NB4 (cell line): ENCODE results near the gene CCDC124.

ENCODE experiments used
- DNase-seq: peaks from one replicate; pipeline ENCODE4 v3.0.0; 2010; ENCODE audit warnings: low read depth
- H3K4me3 ChIP-seq: one replicate; pipeline ENCODE4 v1.5.1; 2011; ENCODE audit warnings: mild to moderate bottlenecking, low read depth, low read length, moderate library complexity
- MYC ChIP-seq: IDR thresholded peaks from 2 replicates; pipeline ENCODE4 v1.6.1; 2011; ENCODE audit warnings: low read depth, low read length
- POLR2A ChIP-seq: IDR thresholded peaks from 2 replicates; pipeline ENCODE4 v1.6.1; 2011; ENCODE audit warnings: mild to moderate bottlenecking; ENCODE audit not compliant: insufficient read length; ENCODE audit errors: extremely low read depth
- TF ChIP-seq, protein P1 (sequence below): IDR thresholded peaks from one replicate; pipeline ENCODE4 v1.5.1; 2012; ENCODE audit warnings: low read depth, low read length
- TF ChIP-seq, protein P2 (sequence below): IDR thresholded peaks from 2 replicates; pipeline ENCODE4 v1.6.1; 2011; ENCODE audit warnings: low read depth, low read length

The CCDC124 gene

GRCh38 chr19:17920527-17920926 is 12.3 kb upstream of the CCDC124 start:
- TF ChIP-seq, protein P1, sequence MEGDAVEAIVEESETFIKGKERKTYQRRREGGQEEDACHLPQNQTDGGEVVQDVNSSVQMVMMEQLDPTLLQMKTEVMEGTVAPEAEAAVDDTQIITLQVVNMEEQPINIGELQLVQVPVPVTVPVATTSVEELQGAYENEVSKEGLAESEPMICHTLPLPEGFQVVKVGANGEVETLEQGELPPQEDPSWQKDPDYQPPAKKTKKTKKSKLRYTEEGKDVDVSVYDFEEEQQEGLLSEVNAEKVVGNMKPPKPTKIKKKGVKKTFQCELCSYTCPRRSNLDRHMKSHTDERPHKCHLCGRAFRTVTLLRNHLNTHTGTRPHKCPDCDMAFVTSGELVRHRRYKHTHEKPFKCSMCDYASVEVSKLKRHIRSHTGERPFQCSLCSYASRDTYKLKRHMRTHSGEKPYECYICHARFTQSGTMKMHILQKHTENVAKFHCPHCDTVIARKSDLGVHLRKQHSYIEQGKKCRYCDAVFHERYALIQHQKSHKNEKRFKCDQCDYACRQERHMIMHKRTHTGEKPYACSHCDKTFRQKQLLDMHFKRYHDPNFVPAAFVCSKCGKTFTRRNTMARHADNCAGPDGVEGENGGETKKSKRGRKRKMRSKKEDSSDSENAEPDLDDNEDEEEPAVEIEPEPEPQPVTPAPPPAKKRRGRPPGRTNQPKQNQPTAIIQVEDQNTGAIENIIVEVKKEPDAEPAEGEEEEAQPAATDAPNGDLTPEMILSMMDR: no peak
- TF ChIP-seq, protein P2, sequence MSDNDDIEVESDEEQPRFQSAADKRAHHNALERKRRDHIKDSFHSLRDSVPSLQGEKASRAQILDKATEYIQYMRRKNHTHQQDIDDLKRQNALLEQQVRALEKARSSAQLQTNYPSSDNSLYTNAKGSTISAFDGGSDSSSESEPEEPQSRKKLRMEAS: no peak
- TF ChIP-seq POLR2A (no peak), MYC (no peak)
- no peak overlapping the region for H3K4me3 ChIP-seq
- DNase-seq: no peak

DNA sequence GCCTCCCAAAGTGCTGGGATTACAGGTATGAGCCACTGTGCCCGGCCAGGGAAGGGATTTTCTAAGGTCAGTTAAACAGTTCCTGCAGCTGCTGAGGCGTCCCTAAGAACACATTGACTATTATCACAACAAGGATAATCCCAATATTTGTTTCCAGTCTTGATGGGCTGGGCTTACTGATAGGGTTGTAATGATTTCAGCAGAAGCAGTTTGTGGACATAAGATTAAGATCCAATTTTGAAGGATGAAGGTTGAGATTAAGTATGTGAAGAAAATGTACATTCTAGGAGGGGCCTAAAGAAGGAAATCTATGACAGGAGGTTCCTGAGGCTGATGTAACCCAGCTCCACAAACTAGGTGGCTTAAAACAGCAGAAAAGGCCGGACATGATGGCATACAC is 10.7 kb upstream of the CCDC124 start:
- no peak for DNase-seq
- no peak for TF ChIP-seq MYC
- TF ChIP-seq, protein P2: no peak
- no peak for TF ChIP-seq POLR2A
- TF ChIP-seq, protein P1: no peak
- H3K4me3 ChIP-seq: no peak overlapping the region

DNA sequence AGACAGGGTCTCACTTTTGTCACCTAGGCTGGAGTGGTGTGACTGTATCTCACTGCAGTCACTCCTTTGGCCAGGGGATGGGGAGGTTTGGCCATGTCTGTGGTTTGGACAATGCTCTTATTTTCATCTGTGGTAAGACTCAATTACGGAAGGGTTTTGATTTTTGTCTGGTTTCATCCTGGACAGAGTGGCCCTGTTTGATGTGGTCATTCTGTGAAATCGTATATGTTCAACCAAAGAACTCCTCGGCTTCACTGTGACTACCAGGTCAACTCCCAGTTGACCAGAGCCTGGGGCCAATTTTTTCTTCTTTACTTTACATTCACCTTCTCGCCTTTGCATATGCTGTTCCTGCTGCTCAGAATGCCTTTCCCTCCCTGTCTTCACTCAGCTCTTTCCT is 6.8 kb upstream of the CCDC124 start:
- no peak for DNase-seq
- TF ChIP-seq POLR2A (no peak), MYC (no peak)
- TF ChIP-seq, protein P2: no peak
- TF ChIP-seq, protein P1: no peak
- no peak overlapping the region for H3K4me3 ChIP-seq

- no peak overlapping the region for H3K4me3 ChIP-seq
- DNase-seq: no peak
- TF ChIP-seq, protein P1: no peak
Observed at GRCh38 chr19:17929056-17929455, 3.8 kb upstream of the CCDC124 start.

GRCh38 chr19:17931532-17932191 is 1.2 kb upstream of the CCDC124 start:
- H3K4me3 ChIP-seq: peak overlapping the region; percentile 59
- TF ChIP-seq POLR2A (no peak), MYC (no peak)
- TF ChIP-seq, protein P2: no peak
- TF ChIP-seq, protein P1: no peak
- DNase-seq: no peak
